WTC11 (cell line): ENCODE data around the gene CENPB.

Experiments used
- ATF1 ChIP-seq: sonication (generic); formaldehyde crosslinking; IDR thresholded peaks from 2 replicates; pipeline ENCODE4 v1.8.1; 2023; ENCODE audit warnings: mild to moderate bottlenecking, moderate library complexity, missing genetic modification reagents
- ESRRA ChIP-seq: sonication (generic); formaldehyde crosslinking; IDR thresholded peaks from 2 replicates; pipeline ENCODE4 v1.8.1; 2022; ENCODE audit warnings: mild to moderate bottlenecking, missing genetic modification reagents, borderline replicate concordance
- FOXK1 ChIP-seq: sonication (generic); formaldehyde crosslinking; IDR thresholded peaks from 2 replicates; pipeline ENCODE4 v1.8.0; 2022; ENCODE audit warnings: mild to moderate bottlenecking, moderate library complexity, missing genetic modification reagents
- GABPB1 ChIP-seq: sonication (generic); formaldehyde crosslinking; IDR thresholded peaks from 2 replicates; pipeline ENCODE4 v1.8.1; 2023; ENCODE audit warnings: mild to moderate bottlenecking, missing genetic modification reagents
- NFYB ChIP-seq: sonication (generic); formaldehyde crosslinking; conservative IDR thresholded peaks from 2 replicates; pipeline ENCODE4 v1.8.0; 2022; ENCODE audit warnings: low read depth, missing genetic modification reagents
- SP1 ChIP-seq: sonication (generic); formaldehyde crosslinking; conservative IDR thresholded peaks from 2 replicates; pipeline ENCODE4 v1.8.1; 2022; ENCODE audit warnings: missing genetic modification reagents
- TCF7 ChIP-seq: sonication (generic); formaldehyde crosslinking; IDR thresholded peaks from 2 replicates; pipeline ENCODE4 v1.8.0; 2022; ENCODE audit warnings: mild to moderate bottlenecking, low read depth, missing genetic modification reagents, moderate library complexity
- TF ChIP-seq, protein P1 (sequence below): sonication (generic); formaldehyde crosslinking; IDR thresholded peaks from 2 replicates; pipeline ENCODE4 v1.8.0; 2022; ENCODE audit warnings: mild to moderate bottlenecking, missing genetic modification reagents
- TF ChIP-seq, protein P2 (sequence below): fragments of 200-600 bp; IDR thresholded peaks from 2 replicates; pipeline ENCODE4 v1.8.0; 2022; ENCODE audit warnings: antibody characterized with exemption
- TF ChIP-seq, protein P3 (sequence below): sonication (generic); formaldehyde crosslinking; conservative IDR thresholded peaks from 2 replicates; pipeline ENCODE4 v1.8.1; 2022; ENCODE audit warnings: mild to moderate bottlenecking, missing genetic modification reagents
- TF ChIP-seq, protein P4 (sequence below): sonication (generic); formaldehyde crosslinking; IDR thresholded peaks from 2 replicates; pipeline ENCODE4 v1.8.0; 2023; ENCODE audit warnings: missing genetic modification reagents
- TF ChIP-seq, protein P5 (sequence below): sonication (generic); formaldehyde crosslinking; IDR thresholded peaks from 2 replicates; pipeline ENCODE4 v1.8.0; 2023; ENCODE audit warnings: mild to moderate bottlenecking, missing genetic modification reagents
- TF ChIP-seq, protein P6 (sequence below): sonication (generic); formaldehyde crosslinking; IDR thresholded peaks from 2 replicates; pipeline ENCODE4 v1.8.1; 2023; ENCODE audit warnings: mild to moderate bottlenecking, missing genetic modification reagents
- TF ChIP-seq, protein P7 (sequence below): sonication (generic); formaldehyde crosslinking; IDR thresholded peaks from 2 replicates; pipeline ENCODE4 v1.8.0; 2022; ENCODE audit warnings: missing genetic modification reagents

DNA sequence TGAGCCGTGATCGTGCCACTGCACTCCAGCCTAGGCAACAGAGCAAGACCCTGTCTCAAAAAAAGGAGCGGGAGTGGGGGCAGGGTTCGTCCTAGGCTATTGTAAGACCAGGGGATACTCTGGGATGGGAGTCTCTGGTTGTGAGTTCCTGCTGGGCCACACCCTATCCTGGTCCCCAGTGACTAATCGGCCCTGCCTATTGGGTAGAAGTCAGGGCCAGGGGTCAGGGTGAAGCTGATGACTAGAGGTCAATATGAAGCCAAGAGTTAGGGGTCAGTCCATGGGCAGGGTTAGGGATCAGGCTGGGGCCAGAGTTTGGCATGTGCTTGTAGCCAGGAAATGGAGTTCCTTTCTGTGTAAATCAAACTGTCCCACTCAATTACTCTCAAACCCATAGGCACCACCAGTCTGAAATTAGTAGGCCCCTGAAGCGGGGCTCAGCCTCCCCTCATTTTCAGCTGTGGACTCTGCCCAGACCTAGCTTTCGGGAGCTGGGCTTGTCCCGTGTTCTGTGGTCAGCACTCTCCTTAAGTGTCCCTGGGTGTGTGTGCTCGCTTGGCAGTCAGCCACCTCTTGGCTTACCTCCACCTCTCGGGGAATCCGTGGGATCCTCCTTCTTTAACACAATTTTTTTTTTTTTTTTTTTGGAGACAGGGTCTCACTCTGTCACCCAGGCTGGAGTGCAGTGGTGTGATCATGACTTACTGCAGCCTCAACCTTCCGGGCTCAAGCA, 52.3 kb downstream of the CENPB start:
- TF ChIP-seq, protein P1, sequence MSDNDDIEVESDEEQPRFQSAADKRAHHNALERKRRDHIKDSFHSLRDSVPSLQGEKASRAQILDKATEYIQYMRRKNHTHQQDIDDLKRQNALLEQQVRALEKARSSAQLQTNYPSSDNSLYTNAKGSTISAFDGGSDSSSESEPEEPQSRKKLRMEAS (CRISPR knock-in tag): no peak
- TF ChIP-seq, protein P2, sequence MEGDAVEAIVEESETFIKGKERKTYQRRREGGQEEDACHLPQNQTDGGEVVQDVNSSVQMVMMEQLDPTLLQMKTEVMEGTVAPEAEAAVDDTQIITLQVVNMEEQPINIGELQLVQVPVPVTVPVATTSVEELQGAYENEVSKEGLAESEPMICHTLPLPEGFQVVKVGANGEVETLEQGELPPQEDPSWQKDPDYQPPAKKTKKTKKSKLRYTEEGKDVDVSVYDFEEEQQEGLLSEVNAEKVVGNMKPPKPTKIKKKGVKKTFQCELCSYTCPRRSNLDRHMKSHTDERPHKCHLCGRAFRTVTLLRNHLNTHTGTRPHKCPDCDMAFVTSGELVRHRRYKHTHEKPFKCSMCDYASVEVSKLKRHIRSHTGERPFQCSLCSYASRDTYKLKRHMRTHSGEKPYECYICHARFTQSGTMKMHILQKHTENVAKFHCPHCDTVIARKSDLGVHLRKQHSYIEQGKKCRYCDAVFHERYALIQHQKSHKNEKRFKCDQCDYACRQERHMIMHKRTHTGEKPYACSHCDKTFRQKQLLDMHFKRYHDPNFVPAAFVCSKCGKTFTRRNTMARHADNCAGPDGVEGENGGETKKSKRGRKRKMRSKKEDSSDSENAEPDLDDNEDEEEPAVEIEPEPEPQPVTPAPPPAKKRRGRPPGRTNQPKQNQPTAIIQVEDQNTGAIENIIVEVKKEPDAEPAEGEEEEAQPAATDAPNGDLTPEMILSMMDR: no peak
- TF ChIP-seq, protein P3, sequence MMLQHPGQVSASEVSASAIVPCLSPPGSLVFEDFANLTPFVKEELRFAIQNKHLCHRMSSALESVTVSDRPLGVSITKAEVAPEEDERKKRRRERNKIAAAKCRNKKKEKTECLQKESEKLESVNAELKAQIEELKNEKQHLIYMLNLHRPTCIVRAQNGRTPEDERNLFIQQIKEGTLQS (CRISPR knock-in tag): no peak
- TF ChIP-seq TCF7 (CRISPR knock-in tag) (no peak), SP1 (no peak), ESRRA (no peak), FOXK1 (CRISPR knock-in tag) (no peak), ATF1 (CRISPR knock-in tag) (no peak), GABPB1 (CRISPR knock-in tag) (no peak), NFYB (no peak)
- TF ChIP-seq, protein P4, sequence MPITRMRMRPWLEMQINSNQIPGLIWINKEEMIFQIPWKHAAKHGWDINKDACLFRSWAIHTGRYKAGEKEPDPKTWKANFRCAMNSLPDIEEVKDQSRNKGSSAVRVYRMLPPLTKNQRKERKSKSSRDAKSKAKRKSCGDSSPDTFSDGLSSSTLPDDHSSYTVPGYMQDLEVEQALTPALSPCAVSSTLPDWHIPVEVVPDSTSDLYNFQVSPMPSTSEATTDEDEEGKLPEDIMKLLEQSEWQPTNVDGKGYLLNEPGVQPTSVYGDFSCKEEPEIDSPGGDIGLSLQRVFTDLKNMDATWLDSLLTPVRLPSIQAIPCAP (CRISPR knock-in tag): no peak
- TF ChIP-seq, protein P5, sequence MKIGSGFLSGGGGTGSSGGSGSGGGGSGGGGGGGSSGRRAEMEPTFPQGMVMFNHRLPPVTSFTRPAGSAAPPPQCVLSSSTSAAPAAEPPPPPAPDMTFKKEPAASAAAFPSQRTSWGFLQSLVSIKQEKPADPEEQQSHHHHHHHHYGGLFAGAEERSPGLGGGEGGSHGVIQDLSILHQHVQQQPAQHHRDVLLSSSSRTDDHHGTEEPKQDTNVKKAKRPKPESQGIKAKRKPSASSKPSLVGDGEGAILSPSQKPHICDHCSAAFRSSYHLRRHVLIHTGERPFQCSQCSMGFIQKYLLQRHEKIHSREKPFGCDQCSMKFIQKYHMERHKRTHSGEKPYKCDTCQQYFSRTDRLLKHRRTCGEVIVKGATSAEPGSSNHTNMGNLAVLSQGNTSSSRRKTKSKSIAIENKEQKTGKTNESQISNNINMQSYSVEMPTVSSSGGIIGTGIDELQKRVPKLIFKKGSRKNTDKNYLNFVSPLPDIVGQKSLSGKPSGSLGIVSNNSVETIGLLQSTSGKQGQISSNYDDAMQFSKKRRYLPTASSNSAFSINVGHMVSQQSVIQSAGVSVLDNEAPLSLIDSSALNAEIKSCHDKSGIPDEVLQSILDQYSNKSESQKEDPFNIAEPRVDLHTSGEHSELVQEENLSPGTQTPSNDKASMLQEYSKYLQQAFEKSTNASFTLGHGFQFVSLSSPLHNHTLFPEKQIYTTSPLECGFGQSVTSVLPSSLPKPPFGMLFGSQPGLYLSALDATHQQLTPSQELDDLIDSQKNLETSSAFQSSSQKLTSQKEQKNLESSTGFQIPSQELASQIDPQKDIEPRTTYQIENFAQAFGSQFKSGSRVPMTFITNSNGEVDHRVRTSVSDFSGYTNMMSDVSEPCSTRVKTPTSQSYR: no peak
- TF ChIP-seq, protein P6, sequence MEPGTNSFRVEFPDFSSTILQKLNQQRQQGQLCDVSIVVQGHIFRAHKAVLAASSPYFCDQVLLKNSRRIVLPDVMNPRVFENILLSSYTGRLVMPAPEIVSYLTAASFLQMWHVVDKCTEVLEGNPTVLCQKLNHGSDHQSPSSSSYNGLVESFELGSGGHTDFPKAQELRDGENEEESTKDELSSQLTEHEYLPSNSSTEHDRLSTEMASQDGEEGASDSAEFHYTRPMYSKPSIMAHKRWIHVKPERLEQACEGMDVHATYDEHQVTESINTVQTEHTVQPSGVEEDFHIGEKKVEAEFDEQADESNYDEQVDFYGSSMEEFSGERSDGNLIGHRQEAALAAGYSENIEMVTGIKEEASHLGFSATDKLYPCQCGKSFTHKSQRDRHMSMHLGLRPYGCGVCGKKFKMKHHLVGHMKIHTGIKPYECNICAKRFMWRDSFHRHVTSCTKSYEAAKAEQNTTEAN (CRISPR knock-in tag): no peak
- TF ChIP-seq, protein P7, sequence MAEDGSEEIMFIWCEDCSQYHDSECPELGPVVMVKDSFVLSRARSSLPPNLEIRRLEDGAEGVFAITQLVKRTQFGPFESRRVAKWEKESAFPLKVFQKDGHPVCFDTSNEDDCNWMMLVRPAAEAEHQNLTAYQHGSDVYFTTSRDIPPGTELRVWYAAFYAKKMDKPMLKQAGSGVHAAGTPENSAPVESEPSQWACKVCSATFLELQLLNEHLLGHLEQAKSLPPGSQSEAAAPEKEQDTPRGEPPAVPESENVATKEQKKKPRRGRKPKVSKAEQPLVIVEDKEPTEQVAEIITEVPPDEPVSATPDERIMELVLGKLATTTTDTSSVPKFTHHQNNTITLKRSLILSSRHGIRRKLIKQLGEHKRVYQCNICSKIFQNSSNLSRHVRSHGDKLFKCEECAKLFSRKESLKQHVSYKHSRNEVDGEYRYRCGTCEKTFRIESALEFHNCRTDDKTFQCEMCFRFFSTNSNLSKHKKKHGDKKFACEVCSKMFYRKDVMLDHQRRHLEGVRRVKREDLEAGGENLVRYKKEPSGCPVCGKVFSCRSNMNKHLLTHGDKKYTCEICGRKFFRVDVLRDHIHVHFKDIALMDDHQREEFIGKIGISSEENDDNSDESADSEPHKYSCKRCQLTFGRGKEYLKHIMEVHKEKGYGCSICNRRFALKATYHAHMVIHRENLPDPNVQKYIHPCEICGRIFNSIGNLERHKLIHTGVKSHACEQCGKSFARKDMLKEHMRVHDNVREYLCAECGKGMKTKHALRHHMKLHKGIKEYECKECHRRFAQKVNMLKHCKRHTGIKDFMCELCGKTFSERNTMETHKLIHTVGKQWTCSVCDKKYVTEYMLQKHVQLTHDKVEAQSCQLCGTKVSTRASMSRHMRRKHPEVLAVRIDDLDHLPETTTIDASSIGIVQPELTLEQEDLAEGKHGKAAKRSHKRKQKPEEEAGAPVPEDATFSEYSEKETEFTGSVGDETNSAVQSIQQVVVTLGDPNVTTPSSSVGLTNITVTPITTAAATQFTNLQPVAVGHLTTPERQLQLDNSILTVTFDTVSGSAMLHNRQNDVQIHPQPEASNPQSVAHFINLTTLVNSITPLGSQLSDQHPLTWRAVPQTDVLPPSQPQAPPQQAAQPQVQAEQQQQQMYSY (CRISPR knock-in tag): no peak; the same call in 1 of the 2 replicates
